ENCODE data around the gene FBRS.

DNA sequence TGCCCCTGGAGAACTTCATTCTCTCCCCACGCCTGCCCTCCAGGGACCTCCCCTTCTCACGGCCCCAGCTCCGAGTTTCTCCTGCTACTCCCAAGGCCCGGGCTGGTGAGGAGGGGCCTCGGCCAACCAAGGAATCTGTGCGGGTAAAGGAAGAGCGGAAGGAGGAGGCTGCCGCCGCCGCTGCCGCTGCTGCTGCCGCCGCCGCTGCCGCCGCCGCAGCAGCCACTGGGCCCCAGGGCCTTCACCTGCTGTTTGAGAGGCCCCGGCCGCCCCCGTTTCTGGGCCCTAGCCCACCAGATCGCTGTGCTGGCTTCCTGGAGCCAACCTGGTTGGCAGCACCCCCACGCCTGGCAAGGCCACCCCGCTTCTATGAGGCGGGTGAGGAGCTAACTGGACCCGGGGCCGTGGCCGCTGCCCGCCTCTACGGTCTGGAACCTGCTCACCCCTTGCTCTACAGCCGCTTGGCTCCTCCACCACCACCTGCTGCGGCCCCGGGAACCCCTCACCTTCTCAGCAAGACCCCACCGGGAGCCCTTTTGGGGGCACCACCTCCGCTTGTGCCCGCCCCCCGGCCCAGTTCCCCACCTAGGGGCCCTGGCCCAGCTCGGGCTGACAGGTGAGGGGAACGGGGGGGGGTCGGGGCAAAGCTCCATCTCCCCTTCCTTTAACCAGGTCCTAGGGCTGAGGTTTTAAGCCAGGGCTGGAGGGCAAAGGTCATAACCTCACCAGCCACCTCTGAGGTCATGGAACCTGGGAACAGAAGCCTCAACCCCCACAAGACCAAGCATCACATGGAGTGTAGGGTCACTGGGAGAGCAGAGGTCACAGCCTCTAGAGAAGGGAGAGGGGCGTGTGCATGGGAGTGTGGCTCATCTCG, 11.0 kb downstream of the FBRS start:
- TF ChIP-seq SP1 (IDR thresholded peaks at IDR 0.05) (no peak), TARDBP (IDR thresholded peaks at IDR 0.05) (no peak), FOXK2 (IDR thresholded peaks at IDR 0.05) (no peak), FOXM1 (IDR thresholded peaks at IDR 0.05; ENCODE audit: borderline replicate concordance) (no peak)
